Peyer's patch (tissue), 4 donors: ENCODE measurements around the gene CCDC85B.

Experiments used
- POLR2A ChIP-seq, 2 donors: fragments of 450-650 bp; IDR thresholded peaks; one replicate each; pipeline ENCODE4 v1.5.1; 2017; ENCODE audit warnings: antibody characterized with exemption in 2 of 2, mild to moderate bottlenecking in 2 of 2, moderate library complexity in 2 of 2
- TF ChIP-seq, protein P1 (sequence below), 6 experiments: fragments of 450-650 bp in 4 of 6; fragments of 200-600 bp in 2 of 6; sonication (generic) in 1 of 6; IDR thresholded peaks; one replicate each; pipeline ENCODE4 v1.5.1; 2017 to 2019; ENCODE audit warnings: antibody characterized with exemption in 6 of 6, mild to moderate bottlenecking in 3 of 6, moderate library complexity in 1 of 6

GRCh38 chr11:65856689-65857499 is 33.6 kb upstream of the CCDC85B start:
- TF ChIP-seq POLR2A (IDR thresholded peaks at IDR 0.05) = peak; percentile 55 to 72
- TF ChIP-seq, protein P1, sequence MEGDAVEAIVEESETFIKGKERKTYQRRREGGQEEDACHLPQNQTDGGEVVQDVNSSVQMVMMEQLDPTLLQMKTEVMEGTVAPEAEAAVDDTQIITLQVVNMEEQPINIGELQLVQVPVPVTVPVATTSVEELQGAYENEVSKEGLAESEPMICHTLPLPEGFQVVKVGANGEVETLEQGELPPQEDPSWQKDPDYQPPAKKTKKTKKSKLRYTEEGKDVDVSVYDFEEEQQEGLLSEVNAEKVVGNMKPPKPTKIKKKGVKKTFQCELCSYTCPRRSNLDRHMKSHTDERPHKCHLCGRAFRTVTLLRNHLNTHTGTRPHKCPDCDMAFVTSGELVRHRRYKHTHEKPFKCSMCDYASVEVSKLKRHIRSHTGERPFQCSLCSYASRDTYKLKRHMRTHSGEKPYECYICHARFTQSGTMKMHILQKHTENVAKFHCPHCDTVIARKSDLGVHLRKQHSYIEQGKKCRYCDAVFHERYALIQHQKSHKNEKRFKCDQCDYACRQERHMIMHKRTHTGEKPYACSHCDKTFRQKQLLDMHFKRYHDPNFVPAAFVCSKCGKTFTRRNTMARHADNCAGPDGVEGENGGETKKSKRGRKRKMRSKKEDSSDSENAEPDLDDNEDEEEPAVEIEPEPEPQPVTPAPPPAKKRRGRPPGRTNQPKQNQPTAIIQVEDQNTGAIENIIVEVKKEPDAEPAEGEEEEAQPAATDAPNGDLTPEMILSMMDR (IDR thresholded peaks at IDR 0.05) = no peak
